ENCODE data around the gene MVB12B.

The MVB12B gene

GRCh38 chr9:126377536-126377935, 50.9 kb downstream of the MVB12B start:
- DNase-seq (ENCODE audit: extremely low spot score, insufficient read length, low read depth) = no peak
- FAIRE-seq = no peak

GRCh38 chr9:126378761-126379160, 52.1 kb downstream of the MVB12B start:
- no peak for DNase-seq (ENCODE audit: extremely low spot score, insufficient read length, low read depth)
- no peak for FAIRE-seq

GRCh38 chr9:126379661-126380360, 53.2 kb downstream of the MVB12B start:
- no peak for FAIRE-seq
- no peak for DNase-seq (ENCODE audit: extremely low spot score, insufficient read length, low read depth)

- FAIRE-seq = no peak
Measured at GRCh38 chr9:126380447-126380846, 53.8 kb downstream of the MVB12B start.

GRCh38 chr9:126381195-126381594, 54.6 kb downstream of the MVB12B start:
- no peak for FAIRE-seq

More at GRCh38 chr9:126380447-126380846, 53.8 kb downstream of the MVB12B start:
- DNase-seq (ENCODE audit: extremely low spot score, insufficient read length, low read depth) = no peak

GRCh38 chr9:126383406-126384046, 56.9 kb downstream of the MVB12B start:
- no peak for FAIRE-seq
- no peak for DNase-seq (ENCODE audit: extremely low spot score, insufficient read length, low read depth)

More at GRCh38 chr9:126381195-126381594, 54.6 kb downstream of the MVB12B start:
- DNase-seq (ENCODE audit: extremely low spot score, insufficient read length, low read depth) = no peak

GRCh38 chr9:126384926-126385325, 58.3 kb downstream of the MVB12B start:
- DNase-seq (ENCODE audit: extremely low spot score, insufficient read length, low read depth) (no peak), FAIRE-seq (no peak)

GRCh38 chr9:126386088-126386487, 59.5 kb downstream of the MVB12B start:
- DNase-seq (ENCODE audit: extremely low spot score, insufficient read length, low read depth) (no peak), FAIRE-seq (no peak)

GRCh38 chr9:126386776-126387175, 60.1 kb downstream of the MVB12B start:
- no peak for DNase-seq (ENCODE audit: extremely low spot score, insufficient read length, low read depth)
- FAIRE-seq = no peak

GRCh38 chr9:126388964-126389708, 62.5 kb downstream of the MVB12B start:
- no peak for DNase-seq (ENCODE audit: extremely low spot score, insufficient read length, low read depth)
- no peak for FAIRE-seq

- DNase-seq (ENCODE audit: extremely low spot score, insufficient read length, low read depth) (no peak), FAIRE-seq (no peak)
Measured at GRCh38 chr9:126389992-126390391, 63.4 kb downstream of the MVB12B start.

- no peak for FAIRE-seq
Measured at GRCh38 chr9:126390923-126391322, 64.3 kb downstream of the MVB12B start.

GRCh38 chr9:126391713-126392661, 65.4 kb downstream of the MVB12B start:
- DNase-seq (ENCODE audit: extremely low spot score, insufficient read length, low read depth) = no peak
- no peak for FAIRE-seq

More at GRCh38 chr9:126390923-126391322, 64.3 kb downstream of the MVB12B start:
- DNase-seq (ENCODE audit: extremely low spot score, insufficient read length, low read depth) = no peak

GRCh38 chr9:126392662-126393371, 66.2 kb downstream of the MVB12B start:
- DNase-seq (ENCODE audit: extremely low spot score, insufficient read length, low read depth) = no peak
- no peak for FAIRE-seq

- FAIRE-seq (no peak), DNase-seq (ENCODE audit: extremely low spot score, insufficient read length, low read depth) (no peak)
Measured at GRCh38 chr9:126393876-126394275, 67.2 kb downstream of the MVB12B start.

- FAIRE-seq (no peak), DNase-seq (ENCODE audit: extremely low spot score, insufficient read length, low read depth) (no peak)
Measured at GRCh38 chr9:126394802-126395201, 68.2 kb downstream of the MVB12B start.

- FAIRE-seq (no peak), DNase-seq (ENCODE audit: extremely low spot score, insufficient read length, low read depth) (no peak)
Measured at GRCh38 chr9:126395439-126396212, 69.0 kb downstream of the MVB12B start.

- FAIRE-seq = peak; percentile 78
- peak; percentile 28 for DNase-seq (ENCODE audit: extremely low spot score, insufficient read length, low read depth)
Measured at GRCh38 chr9:126397056-126397455, 70.4 kb downstream of the MVB12B start.
